Liver (tissue), 9 donors: Measurements from ENCODE around the gene JADE3. TPM values are rescaled to one million over a fixed set of nuclear protein-coding genes. Genes with fewer than 3 reads are reported as not detected.

ENCODE experiments used
- DNase-seq: peaks from one replicate; pipeline ENCODE4 v3.0.0-alpha.2; 2017; ENCODE audit warnings: low spot score
- H3K27ac ChIP-seq, 2 donors: one replicate each; pipeline ENCODE4 v1.7.0; 2013; ENCODE audit warnings: inconsistent platforms in 2 of 2, low read length in 2 of 2, control low read depth in 1 of 2, low read depth in 1 of 2, mild to moderate bottlenecking in 1 of 2
- H3K27me3 ChIP-seq, 4 donors: one replicate each; pipeline versions ENCODE4 v1.6.1 to v1.7.0; 2013; ENCODE audit warnings: low read length in 3 of 4, inconsistent platforms in 1 of 4, mild to moderate bottlenecking in 1 of 4, moderate library complexity in 1 of 4; ENCODE audit not compliant: control insufficient read depth in 4 of 4, insufficient read depth in 4 of 4
- H3K36me3 ChIP-seq, 4 donors: one replicate each; pipeline versions ENCODE4 v1.6.1 to v1.7.0; 2013; ENCODE audit warnings: low read length in 3 of 4, mild to moderate bottlenecking in 3 of 4, low read depth in 1 of 4, moderate library complexity in 1 of 4; ENCODE audit not compliant: control insufficient read depth in 4 of 4, insufficient read depth in 3 of 4
- H3K4me1 ChIP-seq, 4 donors: one replicate each; pipeline versions ENCODE4 v1.6.1 to v1.7.0; 2013; ENCODE audit warnings: low read length in 3 of 4, mild to moderate bottlenecking in 3 of 4, moderate library complexity in 1 of 4; ENCODE audit not compliant: control insufficient read depth in 4 of 4, insufficient read depth in 4 of 4
- H3K4me3 ChIP-seq, 3 donors: one replicate each; pipeline versions ENCODE4 v1.6.1 to v1.7.0; 2013; ENCODE audit warnings: low read length in 3 of 3, control low read depth in 1 of 3, low read depth in 1 of 3, mild to moderate bottlenecking in 1 of 3
- H3K9ac ChIP-seq, 2 donors: one replicate each; pipeline ENCODE4 v1.7.0; 2013; ENCODE audit warnings: low read length in 2 of 2, mild to moderate bottlenecking in 2 of 2, moderate library complexity in 2 of 2, control low read depth in 1 of 2, low read depth in 1 of 2
- H3K9me3 ChIP-seq, 4 donors: one replicate each; pipeline versions ENCODE4 v1.6.1 to v1.7.0; 2013; ENCODE audit warnings: low read length in 3 of 4; ENCODE audit not compliant: control insufficient read depth in 4 of 4
- EGR1 ChIP-seq, 2 donors: IDR thresholded peaks; 2 replicates each; pipeline ENCODE4 v1.6.1; 2016 to 2018; ENCODE audit warnings: antibody characterized with exemption in 2 of 2, low read depth in 2 of 2
- GABPA ChIP-seq, 2 donors: IDR thresholded peaks in 1 of 2; conservative IDR thresholded peaks in 1 of 2; 2 replicates each; pipeline ENCODE4 v1.6.1; 2016; ENCODE audit warnings: antibody characterized with exemption in 2 of 2, mild to moderate bottlenecking in 1 of 2, moderate library complexity in 1 of 2
- HNF4A ChIP-seq, 2 donors: conservative IDR thresholded peaks; 2 replicates each; pipeline ENCODE4 v1.6.1; 2016; ENCODE audit warnings: antibody characterized with exemption in 2 of 2, mild to moderate bottlenecking in 2 of 2
- HNF4G ChIP-seq: IDR thresholded peaks from 2 replicates; pipeline ENCODE4 v1.6.1; 2016; ENCODE audit warnings: antibody characterized with exemption
- NR2F2 ChIP-seq: IDR thresholded peaks from 2 replicates; pipeline ENCODE4 v1.6.1; 2016; ENCODE audit warnings: antibody characterized with exemption
- RAD21 ChIP-seq, 2 donors: IDR thresholded peaks; 2 replicates each; pipeline ENCODE4 v1.6.1; 2016; ENCODE audit warnings: antibody characterized with exemption in 2 of 2, mild to moderate bottlenecking in 2 of 2
- REST ChIP-seq: IDR thresholded peaks from 2 replicates; pipeline ENCODE4 v1.6.1; 2016; ENCODE audit warnings: antibody characterized with exemption, mild to moderate bottlenecking
- YY1 ChIP-seq: IDR thresholded peaks from 2 replicates; pipeline ENCODE4 v1.6.1; 2016; ENCODE audit warnings: antibody characterized with exemption, mild to moderate bottlenecking
- ZBTB33 ChIP-seq: IDR thresholded peaks from 2 replicates; pipeline ENCODE4 v1.6.1; 2016; ENCODE audit warnings: antibody characterized with exemption
- WGBS: extraction: QIAGEN DNeasy Blood & Tissue Kit; methylation state at CpG from one replicate; pipeline ENCODE4 v1.1.7; 2013; 5-methylcytosine and 5-hydroxymethylcytosine counted together
- polyA plus RNA-seq, 2 donors: library from polyadenylated mRNA; stranded (reverse) in 1 of 2; unstranded in 1 of 2; fragments of 200-250 nt in 1 of 2; fragments of >200 nt in 1 of 2; fragmentation: Nextera tagmentation in 1 of 2; extraction: Ambion mirVana in 1 of 2; gene quantifications; one replicate each; pipeline versions ENCODE4 v1.2.1 to v1.2.3, GENCODE V29; 2013 to 2015
- total RNA-seq, 2 donors: library from RNA; depleted of rRNA; stranded (reverse); fragments of >200 nt; gene quantifications; one replicate each; pipeline ENCODE4 v1.2.3, GENCODE V29; 2014
- TF ChIP-seq, protein P1 (sequence below): fragments of 150-350 bp; IDR thresholded peaks from 2 replicates; pipeline ENCODE4 v1.5.1; 2017; ENCODE audit warnings: improper control_type of control experiment, low read depth, low read length; ENCODE audit not compliant: missing input control
- TF ChIP-seq, protein P2 (sequence below): IDR thresholded peaks from 2 replicates; pipeline ENCODE4 v1.6.1; 2016; ENCODE audit warnings: antibody characterized with exemption
- TF ChIP-seq, protein P3 (sequence below): IDR thresholded peaks from 2 replicates; pipeline ENCODE4 v1.6.1; 2016; ENCODE audit warnings: antibody characterized with exemption
- donor health status: healthy.
- donor health status: healthy.
- donor health status: healthy.
- donor health status: healthy.
- donor health status: healthy.

The JADE3 gene
- total and polyA plus RNA-seq, 4 donors = 2.6 to 9.0 (median 5.2) TPM

- H3K27me3 ChIP-seq = peaks cover 0 to 3% (median 0%) of the 10 kb centered on the region in 4 donors
- TF ChIP-seq RAD21 (IDR thresholded peaks at IDR 0.05) (peak; percentile 80 to 82), HNF4A (conservative IDR thresholded peaks at IDR 0.05) (no peak)
- TF ChIP-seq, protein P1, sequence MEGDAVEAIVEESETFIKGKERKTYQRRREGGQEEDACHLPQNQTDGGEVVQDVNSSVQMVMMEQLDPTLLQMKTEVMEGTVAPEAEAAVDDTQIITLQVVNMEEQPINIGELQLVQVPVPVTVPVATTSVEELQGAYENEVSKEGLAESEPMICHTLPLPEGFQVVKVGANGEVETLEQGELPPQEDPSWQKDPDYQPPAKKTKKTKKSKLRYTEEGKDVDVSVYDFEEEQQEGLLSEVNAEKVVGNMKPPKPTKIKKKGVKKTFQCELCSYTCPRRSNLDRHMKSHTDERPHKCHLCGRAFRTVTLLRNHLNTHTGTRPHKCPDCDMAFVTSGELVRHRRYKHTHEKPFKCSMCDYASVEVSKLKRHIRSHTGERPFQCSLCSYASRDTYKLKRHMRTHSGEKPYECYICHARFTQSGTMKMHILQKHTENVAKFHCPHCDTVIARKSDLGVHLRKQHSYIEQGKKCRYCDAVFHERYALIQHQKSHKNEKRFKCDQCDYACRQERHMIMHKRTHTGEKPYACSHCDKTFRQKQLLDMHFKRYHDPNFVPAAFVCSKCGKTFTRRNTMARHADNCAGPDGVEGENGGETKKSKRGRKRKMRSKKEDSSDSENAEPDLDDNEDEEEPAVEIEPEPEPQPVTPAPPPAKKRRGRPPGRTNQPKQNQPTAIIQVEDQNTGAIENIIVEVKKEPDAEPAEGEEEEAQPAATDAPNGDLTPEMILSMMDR = peak; percentile 53
- H3K4me3 ChIP-seq = no peak overlapping the region
- H3K4me1 ChIP-seq = no peaks in the 10 kb centered on the region
- no peak overlapping the region for H3K27ac ChIP-seq
- no peak overlapping the region for H3K9ac ChIP-seq
- H3K9me3 ChIP-seq = no peaks in the 10 kb centered on the region
- DNase-seq = no peak
- H3K36me3 ChIP-seq = peaks cover 0 to 2% (median under 1%) of the 10 kb centered on the region in 4 donors
Observed at GRCh38 chrX:47030339-47030738, 118.1 kb downstream of the JADE3 start.

GRCh38 chrX:47047989-47048388, 135.8 kb downstream of the JADE3 start:
- DNase-seq = no peak
- Histone ChIP-seq H3K9me3 (no peaks in the 10 kb centered on the region), H3K9ac (no peak overlapping the region), H3K27me3 (no peaks in the 10 kb centered on the region), H3K36me3 (no peaks in the 10 kb centered on the region), H3K27ac (no peak overlapping the region), H3K4me1 (no peaks in the 10 kb centered on the region), H3K4me3 (no peak overlapping the region)
- 48% methylated on average over 5 of the region's 5 CpGs for WGBS
- TF ChIP-seq ZBTB33 (no peak), YY1 (no peak), REST (no peak), HNF4G (no peak), RAD21 (IDR thresholded peaks at IDR 0.05) (peak in 1 of 2 donors; percentile 39)

- Histone ChIP-seq H3K36me3 (peaks cover 0 to 3% (median 1%) of the 10 kb centered on the region in 4 donors), H3K27ac (no peak overlapping the region), H3K4me3 (no peak overlapping the region), H3K4me1 (peaks cover 2 to 32% (median 16%) of the 10 kb centered on the region in 4 donors), H3K9me3 (no peaks in the 10 kb centered on the region), H3K9ac (no peak overlapping the region), H3K27me3 (no peaks in the 10 kb centered on the region)
- whole genome bisulfite sequencing = 42% methylated on average over 1 of the region's 1 CpG
- no peak for DNase-seq
- TF ChIP-seq HNF4A (conservative IDR thresholded peaks at IDR 0.05) (no peak), EGR1 (IDR thresholded peaks at IDR 0.05; ENCODE audit: low read depth in 2 of 2) (no peak), NR2F2 (no peak), REST (no peak), GABPA (IDR thresholded peaks at IDR 0.05 in 1 of 2, conservative IDR thresholded peaks at IDR 0.05 in 1 of 2) (no peak)
- TF ChIP-seq, protein P2, sequence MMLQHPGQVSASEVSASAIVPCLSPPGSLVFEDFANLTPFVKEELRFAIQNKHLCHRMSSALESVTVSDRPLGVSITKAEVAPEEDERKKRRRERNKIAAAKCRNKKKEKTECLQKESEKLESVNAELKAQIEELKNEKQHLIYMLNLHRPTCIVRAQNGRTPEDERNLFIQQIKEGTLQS = no peak
- TF ChIP-seq, protein P3, sequence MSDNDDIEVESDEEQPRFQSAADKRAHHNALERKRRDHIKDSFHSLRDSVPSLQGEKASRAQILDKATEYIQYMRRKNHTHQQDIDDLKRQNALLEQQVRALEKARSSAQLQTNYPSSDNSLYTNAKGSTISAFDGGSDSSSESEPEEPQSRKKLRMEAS = no peak
Observed at GRCh38 chrX:47059142-47059874, 147.1 kb downstream of the JADE3 start.
